ENCODE data around the gene ADM.

DNA sequence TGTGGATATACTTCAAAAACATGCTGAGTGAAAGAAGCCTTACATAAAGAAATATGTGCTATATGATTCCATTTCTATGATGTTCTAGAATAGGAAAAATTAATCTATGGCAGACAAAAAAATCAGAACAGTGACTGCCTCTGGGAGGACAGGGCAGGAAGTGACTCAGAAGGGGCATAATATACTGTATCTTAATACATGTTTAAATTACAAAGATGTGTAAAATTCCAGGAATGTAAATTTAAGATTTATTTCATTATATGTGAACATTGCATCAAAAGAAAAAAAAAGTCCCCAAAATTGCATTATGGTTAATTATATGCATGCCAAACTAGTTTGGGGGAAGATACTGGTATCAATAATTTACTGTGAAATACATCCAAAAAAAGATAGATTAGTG, 43.1 kb upstream of the ADM start:
- TF ChIP-seq, protein P1, sequence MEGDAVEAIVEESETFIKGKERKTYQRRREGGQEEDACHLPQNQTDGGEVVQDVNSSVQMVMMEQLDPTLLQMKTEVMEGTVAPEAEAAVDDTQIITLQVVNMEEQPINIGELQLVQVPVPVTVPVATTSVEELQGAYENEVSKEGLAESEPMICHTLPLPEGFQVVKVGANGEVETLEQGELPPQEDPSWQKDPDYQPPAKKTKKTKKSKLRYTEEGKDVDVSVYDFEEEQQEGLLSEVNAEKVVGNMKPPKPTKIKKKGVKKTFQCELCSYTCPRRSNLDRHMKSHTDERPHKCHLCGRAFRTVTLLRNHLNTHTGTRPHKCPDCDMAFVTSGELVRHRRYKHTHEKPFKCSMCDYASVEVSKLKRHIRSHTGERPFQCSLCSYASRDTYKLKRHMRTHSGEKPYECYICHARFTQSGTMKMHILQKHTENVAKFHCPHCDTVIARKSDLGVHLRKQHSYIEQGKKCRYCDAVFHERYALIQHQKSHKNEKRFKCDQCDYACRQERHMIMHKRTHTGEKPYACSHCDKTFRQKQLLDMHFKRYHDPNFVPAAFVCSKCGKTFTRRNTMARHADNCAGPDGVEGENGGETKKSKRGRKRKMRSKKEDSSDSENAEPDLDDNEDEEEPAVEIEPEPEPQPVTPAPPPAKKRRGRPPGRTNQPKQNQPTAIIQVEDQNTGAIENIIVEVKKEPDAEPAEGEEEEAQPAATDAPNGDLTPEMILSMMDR (IDR thresholded peaks at IDR 0.05; ENCODE audit: low read length), result no peak
- TF ChIP-seq EZH2 (IDR thresholded peaks at IDR 0.05; ENCODE audit: borderline replicate concordance, low read length), result no peak
